ENCODE data around the gene GOLT1A. TPM values are rescaled to one million over a fixed set of nuclear protein-coding genes. Genes with fewer than 3 reads are reported as not detected.

GOLT1A gene
- total RNA-seq, 4 donors from 2014 or later = not detected

GRCh38 chr1:204171751-204172178 lies 42.0 kb downstream of the GOLT1A start:
- no peak for TF ChIP-seq CTCF (IDR thresholded peaks at IDR 0.05)
- DNase-seq (ENCODE audit: low spot score) (no peak), ATAC-seq (ENCODE audit: low FRiP score) (no peak)

DNA sequence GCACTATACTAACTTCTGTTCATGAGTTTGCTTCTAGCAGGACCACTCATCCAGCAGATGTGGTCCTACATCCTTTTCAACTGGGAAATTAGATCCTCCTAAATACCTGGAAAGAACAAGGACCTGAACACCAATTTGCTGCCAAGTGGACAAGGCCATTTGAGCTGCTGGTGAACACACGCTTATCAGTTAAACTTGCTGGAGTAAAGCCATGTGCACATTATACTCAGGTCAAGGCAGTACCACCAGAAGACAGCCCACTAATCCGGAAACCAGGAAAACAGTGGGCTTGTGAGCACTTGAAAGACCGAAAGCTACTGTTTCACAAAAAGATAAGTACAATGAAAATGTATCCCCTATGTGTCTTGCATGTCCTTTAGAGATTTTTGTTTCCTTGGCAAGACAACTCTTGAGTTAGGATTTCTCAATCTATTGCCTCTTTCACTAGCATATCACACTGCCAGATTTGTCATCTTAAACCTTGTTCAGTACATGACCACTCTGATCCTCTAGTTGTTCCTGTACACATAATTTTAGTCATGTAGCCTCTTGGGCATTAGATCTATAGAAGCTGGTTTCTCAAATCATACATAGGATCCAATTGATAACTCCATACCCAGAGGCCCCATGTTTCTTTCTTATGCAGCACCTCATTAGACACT lies 43.2 kb downstream of the GOLT1A start:
- no peak for DNase-seq (ENCODE audit: low spot score)
- no peak for TF ChIP-seq CTCF (IDR thresholded peaks at IDR 0.05)
- no peak for ATAC-seq (ENCODE audit: low FRiP score)

GRCh38 chr1:204169858-204170257 lies 43.9 kb downstream of the GOLT1A start:
- DNase-seq (ENCODE audit: low spot score) = no peak
- TF ChIP-seq CTCF (IDR thresholded peaks at IDR 0.05) = no peak
- no peak for ATAC-seq (ENCODE audit: low FRiP score)

DNA sequence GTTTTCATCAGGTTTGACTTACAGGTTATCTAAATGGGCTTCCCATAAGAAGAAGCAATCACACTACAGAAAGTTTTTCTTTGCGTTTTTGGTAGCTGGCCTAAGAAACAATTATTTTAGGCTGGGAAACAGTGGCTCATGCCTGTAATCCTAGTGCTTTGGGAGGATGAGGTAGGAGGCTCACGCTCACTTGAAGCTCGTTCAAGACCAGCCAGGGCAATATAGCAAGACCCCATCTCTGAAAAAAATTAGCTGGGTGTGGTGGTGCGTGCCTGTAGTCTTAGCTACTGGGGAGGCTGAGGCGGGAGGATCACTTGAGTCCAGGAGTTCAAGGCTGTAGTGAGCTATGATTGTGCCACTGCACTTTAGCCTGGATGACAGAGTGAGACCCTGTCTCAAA lies 46.1 kb downstream of the GOLT1A start:
- no peak for TF ChIP-seq CTCF (IDR thresholded peaks at IDR 0.05)
- ATAC-seq (ENCODE audit: low FRiP score) (no peak), DNase-seq (ENCODE audit: low spot score) (no peak)

- no peak for TF ChIP-seq CTCF (IDR thresholded peaks at IDR 0.05)
- no peak for DNase-seq (ENCODE audit: low spot score)
- ATAC-seq (ENCODE audit: low FRiP score) = no peak
Observed at GRCh38 chr1:204166219-204166618, 47.6 kb downstream of the GOLT1A start, which contains the start of gene REN. TSS of gene REN (minus strand) at chr1:204166337. CDS start at chr1:204166293, 44 bp downstream.

DNA sequence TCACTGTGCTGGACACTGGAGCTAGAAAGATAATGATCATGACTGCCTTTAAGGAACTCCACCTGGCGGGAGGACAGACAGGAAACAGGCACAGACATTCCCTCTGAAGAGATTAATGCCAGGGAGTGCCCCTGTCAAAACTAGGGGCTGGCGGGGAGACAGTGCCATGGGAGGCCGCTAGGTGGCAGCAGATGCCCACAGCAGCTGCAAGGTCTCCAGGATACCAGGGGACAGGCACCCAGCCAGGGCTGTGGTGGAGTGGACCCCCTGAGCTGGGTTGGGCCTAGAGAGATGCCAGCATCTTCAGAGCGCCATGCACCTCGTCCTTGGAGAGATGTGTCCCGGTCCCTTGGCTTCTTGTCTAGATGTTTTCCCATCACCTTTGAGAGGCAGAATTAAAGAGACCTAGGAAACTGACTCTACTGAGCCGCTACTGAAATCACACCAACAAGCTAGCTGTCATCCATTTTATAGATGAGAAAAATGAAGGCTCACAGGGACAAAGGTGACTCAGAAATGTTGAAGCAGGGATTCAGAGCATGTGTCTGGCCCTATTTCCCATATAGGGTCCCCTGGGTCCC lies 51.2 kb downstream of the GOLT1A start:
- DNase-seq (ENCODE audit: low spot score) (peak; percentile 71), ATAC-seq (ENCODE audit: low FRiP score) (peak; percentile 77)
- TF ChIP-seq CTCF (IDR thresholded peaks at IDR 0.05) = peak in 2 of 3 donors; percentile 17 to 97
